ENCODE data around the gene SERTM1. TPM values are rescaled to one million over a fixed set of nuclear protein-coding genes. Genes with fewer than 3 reads are reported as not detected.

The SERTM1 gene
- total RNA-seq, result not detected in 2 replicates

DNA sequence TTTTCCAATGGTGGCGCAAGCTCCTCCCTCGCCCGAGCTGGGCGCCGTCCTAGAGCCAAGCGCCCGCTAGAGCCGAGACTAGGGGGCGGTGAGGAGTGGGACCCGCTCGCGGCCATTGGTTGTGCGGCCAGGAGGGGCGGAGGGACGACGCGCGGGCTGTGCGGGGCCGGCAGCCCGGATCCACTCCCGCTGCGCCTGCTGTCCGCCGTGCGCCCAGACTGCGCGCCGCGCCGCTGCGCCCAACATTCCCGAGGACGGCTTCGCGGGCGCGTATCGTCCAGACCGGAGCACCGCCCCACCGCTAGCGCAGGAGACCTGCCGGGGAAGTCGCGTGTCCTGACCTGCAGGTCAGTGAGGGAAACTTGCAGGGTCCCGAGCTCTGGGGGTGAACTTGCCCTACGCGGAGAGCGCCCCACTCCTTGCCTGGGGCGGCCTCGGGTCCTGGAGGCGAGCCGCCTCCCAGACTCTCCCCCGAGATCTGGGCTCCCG is at the start of gene SERTM1:
Gene SERTM1 (plus strand): TSS at position 183 of the 489 bp plus-strand sequence. CDS start 21,059 bp downstream, outside the sequence.
- intact Hi-C loops (cut with micrococcal nuclease), result no loop called here

DNA sequence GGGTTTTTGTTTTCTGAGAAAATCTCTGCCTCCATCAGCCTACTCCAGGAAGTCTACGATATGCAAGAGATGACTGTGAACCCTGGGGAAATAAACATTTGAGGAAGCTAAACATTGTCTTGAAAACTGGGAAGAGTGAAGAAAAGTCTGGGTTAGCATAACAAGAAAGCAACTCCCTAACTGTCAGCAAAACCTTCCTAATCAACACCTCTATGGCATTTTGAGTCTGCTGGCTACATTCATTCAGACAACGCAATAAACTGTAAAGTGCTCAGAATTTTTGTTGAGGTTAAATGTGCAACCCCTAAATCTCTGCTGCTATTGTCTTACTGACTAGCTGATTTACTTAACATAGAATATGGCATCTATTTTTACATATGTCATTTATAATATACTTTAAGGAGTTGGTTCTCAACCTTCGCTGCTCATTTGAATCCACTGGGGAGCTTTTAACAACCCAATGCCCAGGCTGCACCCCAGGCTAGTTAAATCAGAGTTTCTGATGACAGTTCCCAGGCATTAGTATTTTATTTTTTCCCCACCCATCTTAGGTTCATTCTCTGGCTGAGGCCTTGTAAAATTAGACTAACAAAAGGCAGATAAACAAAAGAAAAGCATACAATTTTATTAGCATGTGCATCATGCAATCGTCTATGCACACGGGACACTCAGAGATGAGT is 45.3 kb upstream of the SERTM1 start:
- intact Hi-C loops (cut with micrococcal nuclease), result no loop called here

DNA sequence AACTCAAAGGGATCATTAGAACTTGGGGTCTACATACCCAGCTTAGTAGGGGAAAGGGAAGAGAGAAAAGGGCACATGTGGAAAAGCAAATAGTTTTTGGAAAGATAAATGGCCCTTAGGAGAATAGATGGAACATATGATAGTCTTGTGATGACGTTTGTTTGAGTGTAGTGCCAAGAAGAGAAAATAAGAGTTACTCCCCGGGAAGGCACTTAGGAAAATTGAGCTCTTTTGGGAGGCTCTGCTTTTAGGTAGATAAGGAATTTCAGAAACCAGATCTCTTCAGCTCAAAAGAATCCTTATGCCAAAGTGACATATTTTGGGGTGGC is 44.8 kb upstream of the SERTM1 start:
- intact Hi-C loops (cut with micrococcal nuclease), result no loop called here

DNA sequence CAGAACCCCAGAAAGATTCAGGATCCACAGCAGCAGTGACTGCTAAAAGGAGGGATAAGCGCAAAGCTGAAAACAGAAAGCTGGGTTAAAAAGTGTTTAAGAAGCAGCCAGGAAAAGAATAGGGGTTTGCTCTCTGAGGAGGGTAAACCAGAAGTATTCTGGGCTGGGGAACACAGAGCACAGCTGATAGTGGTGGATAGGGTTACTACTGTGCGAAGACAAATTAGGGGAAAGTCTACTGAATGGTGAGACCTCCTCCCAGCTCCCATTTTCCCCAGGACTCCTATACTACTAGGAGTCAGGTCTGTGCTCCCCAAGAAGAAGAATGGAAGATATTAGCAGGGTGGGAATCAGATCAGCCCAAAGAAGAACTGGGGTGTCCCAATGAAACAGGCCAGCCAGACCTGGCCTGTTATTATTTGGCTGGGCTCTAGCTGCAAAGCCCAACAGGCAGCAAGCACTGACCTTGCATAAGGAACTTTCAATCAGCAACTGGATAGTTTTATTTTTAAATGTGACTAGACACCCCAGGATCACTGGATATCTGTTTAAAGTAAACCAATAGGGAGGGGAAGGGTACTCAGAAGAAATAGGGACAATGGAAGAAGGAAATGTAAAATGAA is 43.5 kb upstream of the SERTM1 start:
- intact Hi-C loops (cut with micrococcal nuclease), result no loop called here

DNA sequence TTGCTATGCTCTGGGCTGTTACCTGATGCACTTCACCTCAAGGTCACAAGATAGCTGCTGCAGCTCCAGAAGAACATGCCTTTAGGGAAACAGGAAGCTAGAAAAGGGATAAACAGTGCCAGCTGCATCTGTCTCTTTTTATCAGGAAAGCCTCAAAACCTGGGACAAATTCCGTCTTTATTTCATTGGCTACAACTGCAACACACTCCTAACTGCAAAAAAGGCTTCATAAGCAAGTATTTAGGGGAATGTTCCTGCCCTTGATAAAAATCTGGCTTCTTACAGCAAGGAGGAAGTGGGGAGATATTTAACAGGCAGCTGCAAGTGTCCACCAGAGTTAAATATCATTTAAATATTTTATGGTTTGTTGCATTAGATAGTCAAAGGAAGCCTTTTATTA is 34.2 kb upstream of the SERTM1 start:
- intact Hi-C loops (cut with micrococcal nuclease), result no loop called here

DNA sequence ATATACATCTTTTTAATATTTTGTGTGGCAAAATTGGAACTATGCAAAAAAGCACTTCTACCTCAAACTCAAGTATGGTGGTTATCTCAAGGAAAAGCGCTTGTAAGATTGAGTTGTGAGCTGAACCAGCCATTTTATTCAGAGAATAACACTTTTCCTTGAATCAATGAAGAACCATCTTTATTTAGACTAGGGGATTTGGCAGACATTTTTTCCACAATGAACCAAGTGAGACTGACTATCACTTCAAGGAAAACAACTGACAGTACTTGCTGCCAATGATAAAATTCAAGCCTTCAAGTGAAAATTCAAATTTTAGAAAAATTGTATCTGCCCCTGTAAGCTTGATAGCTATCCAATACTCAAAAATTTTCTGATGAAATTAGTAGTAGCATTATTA is 23.2 kb upstream of the SERTM1 start:
- intact Hi-C loops (cut with micrococcal nuclease), result no loop called here

DNA sequence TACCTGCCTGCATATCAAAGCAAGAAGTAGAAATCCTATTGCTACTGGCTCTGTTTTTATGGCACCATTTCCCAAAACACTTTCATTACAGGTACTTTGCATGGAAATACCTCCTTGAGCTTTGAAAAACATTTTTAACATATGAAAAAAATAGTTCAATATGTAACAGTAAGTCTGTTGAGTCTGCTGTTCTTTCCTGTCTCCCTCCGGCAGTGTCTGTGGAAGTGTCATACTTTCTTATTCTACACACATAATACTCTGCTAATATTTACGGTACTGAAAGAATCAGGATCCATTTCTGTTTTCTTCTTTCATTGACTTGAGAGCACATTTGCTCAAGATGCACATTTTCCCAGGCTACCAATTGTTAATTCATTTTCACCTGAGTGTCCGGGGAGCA is 8.2 kb upstream of the SERTM1 start:
- intact Hi-C loops (cut with micrococcal nuclease), result no loop called here

DNA sequence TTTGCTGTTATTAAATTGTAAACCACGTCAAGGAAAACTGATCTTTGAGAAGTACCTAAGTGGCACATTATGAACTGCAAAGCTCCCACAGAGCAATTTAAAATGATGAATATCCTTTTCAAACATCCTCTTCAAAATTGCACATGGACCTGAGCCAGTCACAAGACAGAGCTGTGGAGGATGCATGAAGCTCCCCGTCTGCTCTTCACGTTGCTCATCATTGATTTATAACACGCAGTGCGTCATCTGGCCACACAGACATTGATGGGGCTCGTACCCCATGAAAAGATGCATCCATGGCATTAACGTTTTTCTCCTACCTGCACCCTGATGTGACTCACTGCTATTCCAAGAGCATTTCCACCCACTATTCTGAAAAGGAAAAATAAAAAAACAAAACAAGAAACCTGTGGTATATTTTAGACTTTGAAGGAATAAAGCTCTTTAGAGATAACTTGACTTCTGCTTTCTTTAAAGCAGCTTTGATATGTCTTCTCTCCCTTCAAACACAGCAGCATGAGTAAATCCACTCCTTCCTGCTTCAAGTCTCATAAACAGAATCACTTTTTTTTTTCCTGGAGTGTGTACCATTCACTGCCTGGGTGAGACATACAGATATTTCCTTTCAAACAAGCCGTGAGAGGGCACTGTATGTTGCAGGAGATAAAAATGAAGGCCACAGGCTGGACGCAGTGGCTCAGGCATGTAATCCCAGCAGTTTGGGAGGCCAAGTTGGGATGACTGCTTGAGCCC is 7.2 kb upstream of the SERTM1 start:
- intact Hi-C loops (cut with micrococcal nuclease), result no loop called here

DNA sequence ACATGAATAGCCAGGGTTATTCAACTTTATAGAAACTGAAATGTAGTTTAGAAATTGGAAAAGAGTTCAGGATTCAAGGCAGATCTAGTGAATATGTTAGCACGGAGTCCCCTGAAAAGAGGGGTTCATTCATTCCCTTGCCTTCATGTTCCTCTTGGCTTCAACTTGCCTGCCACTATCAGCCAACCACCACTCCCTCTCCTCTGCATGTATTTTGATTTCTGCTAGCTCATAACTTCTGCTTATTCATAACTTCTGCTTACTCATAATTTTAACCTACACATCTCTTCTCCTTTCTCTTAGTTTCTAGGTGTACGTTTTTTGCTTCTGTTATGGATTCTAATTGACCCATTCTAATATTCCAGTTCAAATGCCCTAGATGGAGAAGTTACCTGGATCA is 5.5 kb upstream of the SERTM1 start:
- intact Hi-C loops (cut with micrococcal nuclease), result no loop called here

DNA sequence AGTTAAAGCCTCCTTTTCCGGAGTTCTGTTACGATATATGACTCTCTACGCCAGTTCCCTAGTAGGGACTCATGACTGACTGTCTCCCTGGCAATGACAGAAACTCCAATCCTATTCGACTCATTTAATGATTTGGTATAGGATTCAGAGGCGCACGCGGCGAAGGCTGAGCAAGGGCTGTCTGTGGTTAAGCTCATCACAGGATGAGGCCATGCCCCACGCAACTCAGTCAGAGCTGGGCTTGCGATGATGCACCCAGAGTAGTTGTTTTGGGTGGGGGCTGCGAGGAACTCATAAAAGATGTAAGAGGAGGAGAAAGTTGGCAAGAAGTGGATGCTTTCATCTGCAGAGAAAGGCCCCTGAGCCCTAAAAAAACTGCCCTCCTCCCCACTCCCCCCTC is 468 bp upstream of the SERTM1 start:
- intact Hi-C loops (cut with micrococcal nuclease), result no loop called here

DNA sequence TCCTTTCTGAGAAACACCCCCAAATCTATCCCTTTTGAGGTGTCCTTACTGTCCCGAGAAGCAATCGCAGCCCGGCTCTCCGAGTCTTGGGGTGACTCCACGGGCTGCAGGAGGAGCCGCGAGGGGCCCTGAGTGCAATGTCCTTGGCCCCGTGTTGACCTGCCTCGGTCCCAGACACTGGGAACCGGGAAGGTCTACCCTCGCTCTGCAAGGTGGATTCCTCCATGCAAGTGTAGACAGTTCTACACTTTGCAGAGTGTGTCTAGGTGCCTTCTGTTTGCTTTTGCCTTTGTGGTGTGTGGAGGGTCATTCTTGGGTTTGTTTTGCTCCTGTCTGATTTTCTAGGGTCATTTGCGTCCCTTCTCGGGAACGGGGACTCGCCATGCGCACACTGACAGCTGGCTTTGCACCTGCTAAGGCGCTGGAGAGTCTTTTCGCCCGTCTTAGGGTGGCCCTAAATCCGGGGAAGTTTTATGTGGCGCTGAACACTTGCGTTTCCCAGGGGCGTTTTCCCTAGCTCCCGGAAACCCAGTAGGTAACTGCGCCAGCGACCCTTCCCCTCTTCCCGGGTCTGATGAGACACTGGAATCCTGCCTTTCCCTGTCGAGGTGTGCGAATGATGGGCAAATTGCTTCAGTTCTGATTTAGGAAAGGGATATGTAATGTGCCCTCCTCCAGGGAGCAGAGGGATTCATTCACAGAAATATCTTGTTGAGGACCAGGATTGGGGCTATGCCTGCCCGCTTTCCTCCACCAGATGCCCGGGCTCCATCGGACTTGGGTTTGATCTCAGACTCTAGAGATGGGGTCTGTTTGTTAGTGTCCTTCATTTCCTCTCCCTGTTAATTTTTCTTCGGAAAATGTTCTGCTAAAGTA is 755 bp downstream of the SERTM1 start:
- intact Hi-C loops (cut with micrococcal nuclease), result no loop called here

DNA sequence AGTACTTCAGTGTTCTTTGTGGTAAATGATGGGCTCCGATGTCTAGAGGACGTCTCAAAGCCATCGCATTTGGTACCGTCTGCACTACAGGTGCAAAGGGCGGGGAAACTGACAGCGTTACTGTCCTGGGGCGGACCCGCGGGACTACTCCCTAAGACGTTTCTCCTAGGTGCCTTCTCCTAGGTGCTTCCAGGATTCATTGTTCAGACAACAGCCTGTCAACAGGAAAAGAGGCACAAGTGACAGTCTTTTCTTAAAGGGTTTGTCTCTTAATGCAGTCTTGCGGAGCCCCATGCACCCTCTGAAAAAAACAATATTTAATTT is 1.4 kb downstream of the SERTM1 start:
- intact Hi-C loops (cut with micrococcal nuclease), result no loop called here

DNA sequence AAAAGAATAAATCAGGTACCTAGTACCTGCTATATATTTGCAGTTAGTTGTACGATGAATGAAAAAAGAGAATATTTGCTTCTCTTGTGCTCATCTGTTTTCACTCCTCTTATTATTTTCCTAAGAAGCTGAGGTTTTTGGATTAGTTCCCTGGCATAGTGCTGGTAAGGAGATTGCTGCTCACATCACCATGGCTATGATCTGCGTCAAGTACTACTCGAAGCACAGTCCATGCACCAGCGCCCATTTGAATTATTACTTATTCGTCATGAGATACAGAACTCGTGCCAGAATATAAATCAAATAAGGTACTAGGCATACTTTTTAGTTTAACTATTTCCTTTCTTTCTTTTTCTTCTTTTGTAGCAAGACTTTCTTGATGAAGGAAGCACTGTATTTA is 7.1 kb downstream of the SERTM1 start:
- intact Hi-C loops (cut with micrococcal nuclease), result no loop called here

DNA sequence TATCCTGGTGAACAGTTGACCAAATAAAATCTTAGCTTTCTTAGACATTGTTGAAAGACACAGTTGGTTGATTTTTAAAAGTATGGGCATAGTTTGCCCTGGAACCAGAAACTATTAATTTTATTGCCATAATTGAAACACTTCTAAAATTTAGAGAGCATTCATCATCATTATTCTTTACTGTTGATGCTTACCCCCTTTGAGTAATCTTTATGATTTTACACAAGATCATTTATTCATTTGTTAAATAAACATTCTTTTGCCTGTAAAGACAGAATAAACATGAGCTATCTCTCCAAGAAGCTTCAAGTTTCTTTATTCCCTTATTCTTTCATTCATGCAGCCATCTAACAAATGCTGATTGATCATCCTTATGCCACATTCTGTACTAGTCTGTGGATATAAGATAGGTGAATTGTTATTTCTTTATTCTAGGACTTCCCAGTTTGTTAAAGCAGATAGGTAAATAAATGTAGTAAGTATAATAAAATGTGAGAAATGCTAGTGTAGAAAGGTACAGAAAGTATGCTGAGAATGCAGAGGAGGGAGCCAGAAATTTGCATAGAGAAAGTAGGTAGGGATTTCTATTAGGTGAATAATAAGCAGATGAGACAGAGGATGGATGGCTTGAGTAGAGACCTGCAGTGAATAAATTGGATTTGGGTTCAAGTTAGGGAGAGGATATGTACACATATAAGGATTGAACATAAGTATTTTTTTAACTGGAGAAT is 8.2 kb downstream of the SERTM1 start:
- intact Hi-C loops (cut with micrococcal nuclease), result no loop called here

DNA sequence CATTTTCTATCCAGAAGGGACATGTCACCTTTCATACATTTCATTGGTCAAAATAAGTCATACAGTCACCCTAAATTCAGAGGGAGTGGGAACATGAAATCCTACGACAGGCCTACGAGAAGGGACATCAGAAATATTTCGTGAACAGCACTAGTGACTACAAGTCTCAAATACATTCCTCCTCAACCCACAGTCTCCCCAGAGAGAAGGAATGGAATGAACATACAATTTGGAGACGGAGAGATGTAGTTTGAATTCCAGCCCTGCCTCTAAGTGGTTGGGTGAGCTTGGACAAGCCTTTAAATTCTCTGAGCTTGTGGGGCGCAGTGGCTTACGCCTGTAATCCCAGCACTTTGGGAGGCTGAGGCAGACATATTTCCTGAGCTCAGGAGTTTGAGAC is 9.9 kb downstream of the SERTM1 start:
- intact Hi-C loops (cut with micrococcal nuclease), result no loop called here

DNA sequence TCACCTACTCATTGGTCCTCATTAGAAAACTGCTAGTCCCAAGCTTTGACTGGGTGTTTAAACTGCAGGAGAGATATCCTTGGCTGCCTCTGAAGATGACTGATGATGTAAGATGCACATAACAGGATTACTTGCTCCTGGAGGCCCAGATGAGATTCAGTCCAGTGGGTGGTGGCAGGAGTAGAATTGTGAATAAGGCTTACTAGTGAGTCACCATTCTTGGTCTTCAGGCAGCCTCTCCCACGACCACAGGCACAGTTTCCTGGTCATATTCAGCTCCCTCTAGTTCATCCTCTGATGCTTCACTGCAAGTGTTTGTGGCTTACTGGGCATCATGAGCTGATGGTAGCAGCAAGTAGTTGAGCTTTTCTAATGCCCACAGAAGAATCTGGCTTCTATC is 12.1 kb downstream of the SERTM1 start:
- intact Hi-C loops (cut with micrococcal nuclease), result no loop called here

DNA sequence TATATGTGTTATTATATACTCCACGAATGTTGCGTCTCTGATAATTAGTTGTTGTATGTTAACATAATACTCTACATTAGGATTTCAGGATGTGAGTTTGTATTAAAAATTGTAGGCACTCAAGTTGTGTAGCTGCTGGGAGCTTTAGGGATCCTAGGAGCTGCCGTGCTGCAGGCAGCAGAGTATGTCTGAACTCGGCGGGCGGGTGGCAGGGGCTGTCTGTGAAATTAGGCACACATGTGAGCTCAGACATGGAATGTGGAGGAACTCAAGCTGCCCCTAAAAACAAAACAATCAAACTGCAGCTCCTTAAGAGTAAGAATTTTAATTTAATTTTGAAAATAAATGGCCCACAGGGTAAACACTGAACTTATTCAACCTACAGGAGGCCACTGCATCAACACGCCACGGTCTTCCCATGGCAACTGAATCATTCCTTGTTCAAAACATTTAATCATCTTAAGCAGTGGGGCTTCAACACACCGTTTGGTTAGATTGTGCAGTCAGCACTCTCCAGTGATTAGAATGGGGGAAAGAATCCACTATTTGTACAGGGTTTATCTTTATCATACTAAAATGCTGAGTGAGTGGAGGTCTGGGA is 22.7 kb downstream of the SERTM1 start:
- intact Hi-C loops (cut with micrococcal nuclease), result no loop called here

DNA sequence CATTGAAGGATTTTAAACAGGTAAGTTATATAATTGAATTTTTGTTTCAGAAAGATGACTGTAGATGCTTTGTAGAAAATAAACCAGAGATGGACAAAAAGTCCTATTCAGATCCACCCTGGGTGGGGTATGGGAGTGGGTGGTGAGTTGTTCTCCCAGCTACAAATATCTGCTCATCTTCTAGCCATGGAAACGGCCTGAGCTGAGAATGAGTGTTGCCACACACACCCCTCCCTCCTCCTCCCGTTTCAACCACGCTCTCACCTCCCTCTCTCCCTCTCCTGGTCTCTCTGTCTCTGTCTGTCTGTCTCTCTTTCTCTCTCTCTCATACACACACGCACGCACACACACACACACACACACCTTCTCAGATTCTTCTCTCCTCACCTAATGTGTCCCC is 26.4 kb downstream of the SERTM1 start:
- intact Hi-C loops (cut with micrococcal nuclease), result no loop called here

DNA sequence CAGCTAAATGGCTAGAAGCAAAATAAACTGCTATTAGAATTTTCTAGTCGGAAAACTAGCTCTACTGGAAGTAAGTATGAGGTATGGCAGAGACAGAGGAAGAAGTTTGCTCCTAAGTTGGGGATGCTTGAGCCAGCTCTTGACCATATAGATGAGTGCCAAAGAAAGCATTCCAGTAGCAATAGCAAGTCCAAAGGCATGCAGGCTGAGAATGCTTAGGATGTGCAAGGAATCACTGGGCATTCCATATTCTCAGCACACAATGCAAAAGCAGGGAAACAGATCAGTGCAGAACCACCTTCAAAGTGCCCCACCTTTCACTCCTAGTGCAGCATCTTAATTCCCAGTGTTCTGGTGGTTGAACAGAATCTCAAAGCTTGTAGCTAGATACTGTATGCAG is 32.9 kb downstream of the SERTM1 start:
- intact Hi-C loops (cut with micrococcal nuclease), result no loop called here

DNA sequence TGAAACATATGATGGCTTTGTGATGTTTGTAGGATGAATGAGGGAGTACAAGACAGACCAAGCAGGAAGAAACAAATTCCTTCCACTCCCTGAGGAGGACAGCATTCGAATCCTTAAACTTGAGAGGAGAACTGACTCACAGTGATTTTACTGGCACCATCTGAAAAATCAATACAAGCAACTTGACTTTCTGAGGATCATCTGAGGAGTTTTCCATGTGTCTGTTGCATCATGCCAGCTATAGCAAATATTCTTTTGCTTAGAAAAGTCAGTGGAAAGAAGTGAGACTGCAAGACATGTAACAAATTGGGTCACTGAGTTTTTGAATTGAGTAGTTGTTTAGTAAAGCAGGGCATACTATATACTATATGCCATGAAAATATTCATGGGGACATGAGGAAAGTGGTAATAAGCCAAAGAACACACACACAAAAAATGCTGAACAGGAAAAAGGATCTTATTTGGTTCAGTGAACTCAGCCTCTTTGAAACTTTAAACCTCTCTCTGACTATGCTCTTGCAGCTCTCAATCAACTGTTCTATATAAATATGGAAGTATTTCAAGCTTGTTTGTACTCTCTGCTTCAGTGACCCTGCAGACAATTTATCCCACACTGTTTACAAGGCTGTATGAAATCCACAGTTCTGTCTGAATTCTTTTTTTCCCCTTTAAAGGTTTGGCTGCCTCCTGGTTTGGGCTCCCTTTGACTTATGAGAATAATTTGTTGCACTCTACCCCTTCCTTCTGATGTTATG is 35.5 kb downstream of the SERTM1 start:
- intact Hi-C loops (cut with micrococcal nuclease), result no loop called here

All from T-helper 1 cell treated with Interleukin-12 subunit alpha and Interleukin-12 subunit beta and Interleukin-4 antibody, amounts not matched to agents 30 ng/mL and 1 ng/mL, for 36 hours (primary cell).